Ovary (tissue), 9 donors: ENCODE results near the gene TNNC1. TPM values are rescaled to one million over a fixed set of nuclear protein-coding genes. Genes with fewer than 3 reads are reported as not detected.

Experiments
- DNase-seq, 5 donors: peaks; one replicate each; pipeline ENCODE4 v3.0.0-alpha.2; 2019 to 2020
- H3K27ac ChIP-seq, 2 donors: fragments of 200-600 bp; one replicate each; pipeline versions ENCODE4 v1.5.1 to v1.8.0; 2019 to 2022
- H3K27me3 ChIP-seq: fragments of 200-600 bp; one replicate; pipeline ENCODE4 v1.8.0; 2022
- H3K36me3 ChIP-seq: fragments of 200-600 bp; sonication (generic); one replicate; pipeline ENCODE4 v1.5.1; 2019
- H3K4me1 ChIP-seq: one replicate; pipeline ENCODE4 v1.8.1; 2013; ENCODE audit warnings: mild to moderate bottlenecking, moderate library complexity; ENCODE audit not compliant: insufficient read depth
- H3K4me3 ChIP-seq: fragments of 200-600 bp; sonication (generic); one replicate; pipeline ENCODE4 v1.5.1; 2017
- H3K9me3 ChIP-seq, 2 donors: fragments of 200-600 bp in 1 of 2; sonication (generic) in 1 of 2; one replicate each; pipeline versions ENCODE4 v1.5.1 to v1.8.1; 2013 to 2019; ENCODE audit warnings: mild to moderate bottlenecking in 1 of 2, moderate library complexity in 1 of 2
- CTCF ChIP-seq, 3 donors: fragments of 450-650 bp in 2 of 3; fragments of 200-600 bp in 1 of 3; IDR thresholded peaks; one replicate each; pipeline versions ENCODE4 v1.5.1 to v1.8.0; 2016 to 2022; ENCODE audit warnings: antibody characterized with exemption in 3 of 3, mild to moderate bottlenecking in 1 of 3
- EP300 ChIP-seq: sonication (generic); formaldehyde crosslinking; IDR thresholded peaks from one replicate; pipeline ENCODE4 v1.6.1; 2017; ENCODE audit warnings: antibody characterized with exemption
- POLR2A ChIP-seq: fragments of 450-650 bp; IDR thresholded peaks from one replicate; pipeline ENCODE4 v1.6.1; 2017; ENCODE audit warnings: antibody characterized with exemption, mild to moderate bottlenecking, moderate library complexity
- WGBS, 3 donors: extraction: QIAGEN DNeasy Blood & Tissue Kit in 1 of 3; methylation state at CpG; one replicate each; pipeline versions ENCODE4 v1.1.5 to v1.1.7; 2013 to 2017; 5-methylcytosine and 5-hydroxymethylcytosine counted together
- intact Hi-C, 4 donors: fragments of 100-400 bp; cut with DNase I; formaldehyde crosslinking; loops; one replicate each; pipeline versions ENCODE4 v1.11.0 to v1.15.1; 2022 to 2023
- polyA plus RNA-seq, 2 donors: library from polyadenylated mRNA; stranded (reverse); fragments of 200-250 nt in 1 of 2; fragments of 350-450 nt in 1 of 2; fragmentation: Illumina TruSeq in 1 of 2; extraction: RNeasy Lipid Tissue Mini Kit (QIAGEN cat#74804) in 1 of 2; gene quantifications; one replicate each; pipeline ENCODE4 v1.2.3, GENCODE V29; 2013 to 2014
- total RNA-seq, 7 donors: library from RNA; depleted of rRNA in 2 of 7; stranded (reverse); fragments of >200 nt in 2 of 7; fragmentation: NEBNext Ultra II Directional in 3 of 7; extraction: Animal tissue kit (Norgen Biotek cat#: 25700) in 3 of 7; gene quantifications; one replicate each; pipeline versions ENCODE4 v1.1.0 to v1.2.4, GENCODE V29; 2016 to 2023
- donor health status: DM: no; HTN: no; CAD: no; lungs with moderate emphysema.
- donor health status: DM: no; HTN: no; CAD: no.
- donor health status: Bipolar disorder and iron deficiency.
- donor health status: DM: yes; HTN: yes; CAD: no.
- donor health status: DM: no; HTN: no; CAD: no.
- donor health status: DM: yes; HTN: yes; CAD: no.

TNNC1 gene
- total and polyA plus RNA-seq, 9 donors = 0.31 to 2.3 (median 1.0) TPM

- intact Hi-C loops = no loop called here
- H3K4me1 ChIP-seq = peaks cover 1% of the 10 kb centered on the region
- WGBS, 3 donors = 96 to 98% (median 98%) methylated on average over 4 of the region's 4 CpGs
Measured at GRCh38 chr3:52470920-52471319, 17.1 kb upstream of the TNNC1 start.

GRCh38 chr3:52469001-52469400, 15.2 kb upstream of the TNNC1 start:
- H3K27ac ChIP-seq = no peak overlapping the region
- WGBS, 3 donors = 31 to 47% (median 35%) methylated on average over 5 of the region's 5 CpGs

More at GRCh38 chr3:52470920-52471319, 17.1 kb upstream of the TNNC1 start:
- Histone ChIP-seq H3K36me3 (no peaks in the 10 kb centered on the region), H3K9me3 (no peaks in the 10 kb centered on the region), H3K27me3 (no peaks in the 10 kb centered on the region), H3K27ac (no peak overlapping the region), H3K4me3 (no peak overlapping the region)
- DNase-seq = no peak
- TF ChIP-seq POLR2A = no peak

GRCh38 chr3:52468336-52468735, 14.5 kb upstream of the TNNC1 start:
- Histone ChIP-seq H3K9me3 (no peaks in the 10 kb centered on the region), H3K4me3 (no peak overlapping the region), H3K36me3 (no peaks in the 10 kb centered on the region), H3K27me3 (no peaks in the 10 kb centered on the region), H3K4me1 (peaks cover 1% of the 10 kb centered on the region), H3K27ac (no peak overlapping the region)
- WGBS, 3 donors = 26 to 33% (median 28%) methylated on average over 9 of the region's 9 CpGs
- DNase-seq = no peak
- no peak for TF ChIP-seq POLR2A
- intact Hi-C loops = no loop called here

More at GRCh38 chr3:52469001-52469400, 15.2 kb upstream of the TNNC1 start:
- H3K4me1 ChIP-seq = peaks cover 1% of the 10 kb centered on the region
- DNase-seq = no peak
- no peaks in the 10 kb centered on the region for H3K36me3 ChIP-seq
- no peak for TF ChIP-seq EP300
- no peak for TF ChIP-seq CTCF (IDR thresholded peaks at IDR 0.05)
- TF ChIP-seq POLR2A = no peak
- no peak overlapping the region for H3K4me3 ChIP-seq
- no peaks in the 10 kb centered on the region for H3K9me3 ChIP-seq
- intact Hi-C loops = no loop called here
- no peaks in the 10 kb centered on the region for H3K27me3 ChIP-seq

- intact Hi-C loops = no loop called here
- no peaks in the 10 kb centered on the region for H3K9me3 ChIP-seq
- no peaks in the 10 kb centered on the region for H3K27me3 ChIP-seq
- H3K27ac ChIP-seq = no peak overlapping the region
- WGBS, 3 donors = 92 to 93% (median 93%) methylated on average over 5 of the region's 5 CpGs
- H3K36me3 ChIP-seq = no peaks in the 10 kb centered on the region
- TF ChIP-seq EP300 (no peak), CTCF (IDR thresholded peaks at IDR 0.05) (no peak), POLR2A (no peak)
- no peak for DNase-seq
- no peaks in the 10 kb centered on the region for H3K4me1 ChIP-seq
- no peak overlapping the region for H3K4me3 ChIP-seq
Measured at GRCh38 chr3:52463416-52463815, 9.6 kb upstream of the TNNC1 start.

GRCh38 chr3:52461874-52462273, 8.0 kb upstream of the TNNC1 start:
- no peak for TF ChIP-seq POLR2A
- no peak for TF ChIP-seq EP300
- no peak for TF ChIP-seq CTCF (IDR thresholded peaks at IDR 0.05)
- H3K27me3 ChIP-seq = no peaks in the 10 kb centered on the region
- intact Hi-C loops = no loop called here
- H3K36me3 ChIP-seq = no peaks in the 10 kb centered on the region
- H3K9me3 ChIP-seq = no peaks in the 10 kb centered on the region
- 70 to 75% (median 75%) methylated on average over 6 of the region's 6 CpGs for WGBS, 3 donors
- peaks cover under 1% of the 10 kb centered on the region for H3K4me1 ChIP-seq
- no peak for DNase-seq
- H3K4me3 ChIP-seq = no peak overlapping the region
- H3K27ac ChIP-seq = no peak overlapping the region
